ENCODE results near the gene PICK1.

- TF ChIP-seq CTCF (IDR thresholded peaks at IDR 0.05) (no peak), POLR2A (IDR thresholded peaks at IDR 0.05) (no peak)
These were observed 58.4 kb downstream of the PICK1 start for GRCh38 chr22:38115423-38116205.

Data from vagina (tissue), 2 donors.